SK-N-MC (cell line): ENCODE results near the gene PIK3R1.

Experiments used
- EZH2 ChIP-seq: fragments of 200-600 bp; sonication (generic); IDR thresholded peaks from one replicate; pipeline ENCODE4 v1.6.1; 2017; ENCODE audit warnings: antibody characterized with exemption
- FOXP2 ChIP-seq: optimal IDR thresholded peaks from 2 replicates; pipeline ENCODE3; 2011; ENCODE audit warnings: mild to moderate bottlenecking, moderate library complexity; ENCODE audit not compliant: insufficient read depth; ENCODE audit errors: extremely low read length, control extremely low read depth
- POLR2AphosphoS5 ChIP-seq: IDR thresholded peaks from 2 replicates; pipeline ENCODE4 v1.6.1; 2012; ENCODE audit warnings: mild to moderate bottlenecking, low read depth, low read length, borderline replicate concordance

DNA sequence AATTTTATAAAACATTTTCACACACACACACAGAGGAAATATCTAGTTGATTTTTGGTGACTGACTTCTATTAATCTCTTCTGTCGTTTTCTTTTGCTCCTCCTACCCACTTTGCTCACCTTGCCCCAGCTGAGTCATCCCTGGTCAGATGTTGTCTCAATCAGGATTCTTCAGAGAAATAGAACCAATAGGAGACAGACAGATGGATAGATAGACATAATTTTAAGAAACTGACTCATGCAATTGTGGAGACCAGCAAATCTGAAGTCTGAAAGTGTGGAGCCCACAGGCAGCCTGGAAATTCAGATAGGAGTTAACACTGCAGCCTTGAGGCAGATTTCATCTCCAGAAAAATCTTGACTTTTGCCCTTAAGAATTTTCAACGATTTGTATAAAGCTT is 37.0 kb upstream of the PIK3R1 start:
- TF ChIP-seq POLR2AphosphoS5 (no peak), FOXP2 (no peak), EZH2 (no peak)
